GDM1 (cell line): ENCODE measurements around the gene POU2F3.

Experiments used
- DNase-seq: peaks from one replicate; lab custom pipeline; 2025; lab: John Stamatoyannopoulos, UW

POU2F3 gene

DNA sequence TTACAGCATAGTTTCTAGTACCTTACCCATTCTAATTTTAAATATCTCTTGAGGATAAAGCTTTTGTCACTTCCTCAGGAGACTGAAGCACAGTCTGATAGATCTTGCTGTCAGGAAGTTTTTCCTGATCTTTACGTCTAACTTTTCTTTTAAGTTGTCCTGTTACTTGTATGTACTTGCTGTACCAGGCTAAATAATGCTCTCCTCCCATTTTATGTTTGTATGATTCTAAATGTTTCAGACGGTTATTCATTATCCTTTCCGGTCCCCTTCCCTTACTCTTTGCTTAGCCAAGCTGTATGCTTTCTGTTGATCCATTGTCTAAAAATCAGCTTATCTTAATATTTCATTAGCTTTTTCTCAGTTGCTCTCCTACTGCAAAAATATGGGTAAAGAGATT lies 102.3 kb downstream of the POU2F3 start:
- DNase-seq: no peak

DNA sequence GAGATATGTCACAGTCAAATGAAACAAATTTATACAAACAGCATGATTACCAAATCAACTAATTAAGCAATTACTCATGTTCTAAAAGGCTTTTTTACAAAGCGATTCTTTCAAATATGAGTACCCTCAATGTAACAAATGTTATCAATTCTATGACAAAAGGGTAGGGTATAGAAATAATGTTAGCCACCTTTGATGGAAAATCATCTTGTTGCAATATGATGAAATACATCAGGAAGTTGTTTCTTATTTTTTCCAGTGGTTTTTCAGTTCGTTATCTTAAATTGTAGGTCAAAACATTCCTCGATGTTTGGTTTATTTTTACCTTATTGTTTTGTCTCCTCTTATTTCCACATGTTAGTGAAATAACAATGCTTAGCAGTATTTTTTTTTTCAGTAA lies 102.7 kb downstream of the POU2F3 start:
- DNase-seq: no peak

- no peak for DNase-seq
These were observed 103.5 kb downstream of the POU2F3 start for GRCh38 chr11:120343429-120343828.

GRCh38 chr11:120344302-120345004 lies 104.5 kb downstream of the POU2F3 start:
- peak; percentile 61 for DNase-seq

- no peak for DNase-seq
These were observed 106.3 kb downstream of the POU2F3 start for GRCh38 chr11:120346233-120346632.

DNA sequence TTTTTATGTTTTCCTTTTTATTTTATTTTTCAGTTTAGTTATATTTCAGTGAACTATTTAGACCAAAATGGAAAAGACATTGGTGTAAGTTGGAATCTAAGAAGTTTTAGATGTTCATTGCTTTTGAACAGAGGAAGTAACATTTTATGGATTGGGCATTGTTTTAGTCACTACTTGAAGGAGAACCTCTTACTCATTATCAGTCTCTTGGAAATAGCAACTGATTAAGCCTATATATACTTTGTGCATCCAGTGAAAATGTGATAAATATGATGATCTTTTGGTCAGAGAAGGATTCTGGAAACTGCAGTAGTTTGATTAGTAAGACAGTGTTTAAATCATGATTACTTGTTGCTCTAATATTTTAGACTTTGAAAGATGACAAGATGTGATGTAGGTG lies 110.7 kb downstream of the POU2F3 start:
- DNase-seq: no peak

- no peak for DNase-seq
These were observed 112.5 kb downstream of the POU2F3 start for GRCh38 chr11:120352405-120352804.

DNA sequence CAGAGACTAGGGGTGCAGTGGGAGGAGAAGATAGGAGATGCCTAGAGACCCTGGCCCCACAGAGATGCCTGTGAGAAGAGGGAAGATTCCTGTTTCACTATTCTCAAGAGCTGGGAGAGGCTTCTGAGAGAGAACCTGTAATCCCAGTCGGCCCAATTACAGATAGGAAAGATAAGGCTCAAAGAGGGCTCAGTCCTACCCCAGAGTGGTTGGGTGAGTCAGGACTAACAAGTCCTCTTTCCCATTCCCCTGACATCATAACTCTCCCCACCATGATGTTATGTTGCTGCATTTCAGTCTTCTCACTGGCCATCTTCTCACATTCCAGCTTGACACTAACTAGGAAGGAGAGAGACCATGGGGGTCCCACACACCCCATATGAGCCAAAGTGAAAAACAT lies 114.1 kb downstream of the POU2F3 start:
- no peak for DNase-seq

- DNase-seq: no peak
These were observed 114.8 kb downstream of the POU2F3 start for GRCh38 chr11:120354779-120355178.

- no peak for DNase-seq
These were observed 117.7 kb downstream of the POU2F3 start for GRCh38 chr11:120357620-120358019.

GRCh38 chr11:120358729-120359128 lies 118.8 kb downstream of the POU2F3 start:
- no peak for DNase-seq

- DNase-seq: no peak
These were observed 123.5 kb downstream of the POU2F3 start for GRCh38 chr11:120363436-120363835.

GRCh38 chr11:120365512-120365911 lies 125.6 kb downstream of the POU2F3 start:
- DNase-seq: no peak
